IMR-90 (cell line): ENCODE results near the gene RGS19. TPM values are rescaled to one million over a fixed set of nuclear protein-coding genes. Genes with fewer than 3 reads are reported as not detected.

Experiments
- ATAC-seq: fragments of 200-7000 bp; cut with Tn5 transposase; 2 replicates; pipeline ENCODE4 v1.9.1; 2020; ENCODE audit warnings: low read depth, mild to moderate bottlenecking, moderate library complexity
- BruUV-seq: library from RNA; stranded (reverse); fragments of 400-500 nt; replicated peaks from 2 replicates; lab custom pipeline; 2021; lab: Mats Ljungman, UMichigan
- CTCF ChIA-PET: fragments of 300-600 bp; formaldehyde crosslinking; extraction: SDS; loops from one replicate; lab custom pipeline; 2021; ENCODE audit warnings: antibody characterized with exemption; lab: Yijun Ruan, JAX
- POLR2A ChIA-PET: fragments of 300-600 bp; sonication (Branson Sonifier 250); formaldehyde crosslinking; loops from one replicate; lab custom pipeline; 2022; ENCODE audit warnings: antibody characterized with exemption; ENCODE audit not compliant: unreplicated experiment; lab: Charles Lee
- DNase-seq: peaks from one replicate; pipeline ENCODE4 v3.0.0; 2013
- H2AFZ ChIP-seq: replicated peaks from 2 replicates; pipeline ENCODE3; 2013; ENCODE audit warnings: low read length, mild to moderate bottlenecking; ENCODE audit not compliant: poor library complexity
- H2AK5ac ChIP-seq: 2 replicates; pipeline ENCODE4 v1.6.1; 2013; ENCODE audit warnings: low read depth, low read length, inconsistent platforms
- H2AK9ac ChIP-seq: replicated peaks from 2 replicates; pipeline ENCODE3; 2013; ENCODE audit warnings: mild to moderate bottlenecking, low read depth, low read length, moderate library complexity; ENCODE audit not compliant: poor library complexity
- H2BK120ac ChIP-seq: 2 replicates; pipeline ENCODE4 v1.6.1; 2013; ENCODE audit warnings: low read depth, low read length, inconsistent platforms
- H2BK15ac ChIP-seq: 3 replicates; pipeline ENCODE4 v1.6.1; 2013; ENCODE audit warnings: low read depth, low read length, inconsistent platforms
- H2BK20ac ChIP-seq: 2 replicates; pipeline ENCODE4 v1.6.1; 2013; ENCODE audit warnings: low read depth, mild to moderate bottlenecking, inconsistent platforms, low read length, moderate library complexity
- H2BK5ac ChIP-seq: 2 replicates; pipeline ENCODE4 v1.6.1; 2013; ENCODE audit warnings: mild to moderate bottlenecking, low read depth, low read length, inconsistent platforms; ENCODE audit not compliant: poor library complexity, severe bottlenecking
- H3K14ac ChIP-seq: replicated peaks from 2 replicates; pipeline ENCODE4 v1.6.1; 2013; ENCODE audit warnings: low read depth, low read length, inconsistent platforms
- H3K18ac ChIP-seq: 2 replicates; pipeline ENCODE4 v1.6.1; 2013; ENCODE audit warnings: low read depth, low read length, control low read depth
- H3K23ac ChIP-seq: 2 replicates; pipeline ENCODE4 v1.6.1; 2013; ENCODE audit warnings: low read depth, low read length, inconsistent platforms
- H3K27ac ChIP-seq: 2 replicates; pipeline ENCODE4 v1.5.1; 2013; ENCODE audit warnings: mild to moderate bottlenecking, control low read depth, low read length; ENCODE audit not compliant: insufficient read depth
- H3K27me3 ChIP-seq: 2 replicates; pipeline ENCODE4 v1.6.1; 2013; ENCODE audit warnings: low read length; ENCODE audit not compliant: control insufficient read depth, insufficient read depth
- H3K36me3 ChIP-seq: 2 replicates; pipeline ENCODE4 v1.6.1; 2013; ENCODE audit warnings: low read length, mixed read lengths; ENCODE audit not compliant: control insufficient read depth, insufficient read depth
- H3K4ac ChIP-seq: 2 replicates; pipeline ENCODE4 v1.6.1; 2013; ENCODE audit warnings: low read depth, low read length, inconsistent platforms
- H3K4me1 ChIP-seq: 2 replicates; pipeline ENCODE4 v1.6.1; 2013; ENCODE audit warnings: low read length, mixed read lengths; ENCODE audit not compliant: control insufficient read depth, insufficient read depth
- H3K4me2 ChIP-seq: 2 replicates; pipeline ENCODE4 v1.6.1; 2013; ENCODE audit warnings: low read depth, mild to moderate bottlenecking, control low read depth, low read length, moderate library complexity
- H3K4me3 ChIP-seq: 2 replicates; pipeline ENCODE4 v1.5.1; 2013; ENCODE audit warnings: low read depth, mild to moderate bottlenecking, control low read depth, low read length, moderate library complexity; ENCODE audit not compliant: insufficient read depth
- H3K56ac ChIP-seq: 2 replicates; pipeline ENCODE4 v1.6.1; 2013; ENCODE audit warnings: low read length, inconsistent platforms; ENCODE audit not compliant: insufficient read depth; ENCODE audit errors: extremely low read depth
- H3K79me1 ChIP-seq, 2 experiments: 2 replicates each; pipeline ENCODE4 v1.6.1; 2013; ENCODE audit warnings: low read length in 2 of 2, inconsistent platforms in 1 of 2, low read depth in 1 of 2
- H3K9ac ChIP-seq: 2 replicates; pipeline ENCODE4 v1.6.1; 2013; ENCODE audit warnings: low read depth, low read length, control low read depth
- H3K9me1 ChIP-seq: 2 replicates; pipeline ENCODE4 v1.6.1; 2013; ENCODE audit warnings: low read length, inconsistent platforms; ENCODE audit not compliant: insufficient read depth
- H3K9me3 ChIP-seq: 2 replicates; pipeline ENCODE4 v1.6.1; 2013; ENCODE audit warnings: low read length; ENCODE audit not compliant: control insufficient read depth, insufficient read depth
- H4K20me1 ChIP-seq: 2 replicates; pipeline ENCODE4 v1.6.1; 2013; ENCODE audit warnings: low read length, inconsistent platforms; ENCODE audit not compliant: insufficient read depth
- H4K5ac ChIP-seq: 2 replicates; pipeline ENCODE4 v1.6.1; 2013; ENCODE audit warnings: mild to moderate bottlenecking, low read depth, low read length, control low read depth
- H4K8ac ChIP-seq, 2 experiments: 2 replicates each; pipeline ENCODE4 v1.6.1; 2013; ENCODE audit warnings: low read depth in 2 of 2, low read length in 2 of 2, control low read depth in 1 of 2, inconsistent platforms in 1 of 2
- H4K91ac ChIP-seq: 2 replicates; pipeline ENCODE4 v1.6.1; 2013; ENCODE audit warnings: low read depth, low read length, inconsistent platforms; ENCODE audit not compliant: insufficient read depth
- BHLHE40 ChIP-seq: fragments of 150-350 bp; IDR thresholded peaks from 2 replicates; pipeline ENCODE4 v1.6.1; 2016; ENCODE audit warnings: mild to moderate bottlenecking, low read depth, low read length
- ELK1 ChIP-seq: fragments of 150-350 bp; IDR thresholded peaks from 2 replicates; pipeline ENCODE4 v1.6.1; 2016; ENCODE audit warnings: low read depth, mild to moderate bottlenecking, low read length, moderate library complexity, borderline replicate concordance
- MXI1 ChIP-seq: IDR thresholded peaks from 2 replicates; pipeline ENCODE4 v1.6.1; 2012; ENCODE audit warnings: low read depth, mild to moderate bottlenecking, low read length, moderate library complexity, borderline replicate concordance
- NFE2L2 ChIP-seq: fragments of 150-350 bp; IDR thresholded peaks from 2 replicates; pipeline ENCODE4 v1.6.1; 2016; ENCODE audit warnings: low read depth, mild to moderate bottlenecking, low read length
- POLR2A ChIP-seq: IDR thresholded peaks from 2 replicates; pipeline ENCODE4 v1.6.1; 2012; ENCODE audit warnings: mild to moderate bottlenecking, low read depth, low read length
- RFX5 ChIP-seq: IDR thresholded peaks from 2 replicates; pipeline ENCODE4 v1.8.0; 2012; ENCODE audit warnings: low read depth, mild to moderate bottlenecking, low read length, moderate library complexity
- USF2 ChIP-seq: fragments of 150-350 bp; IDR thresholded peaks from 2 replicates; pipeline ENCODE4 v1.6.1; 2017; ENCODE audit warnings: mild to moderate bottlenecking, antibody characterized with exemption, low read length, low read depth
- WGBS, 2 experiments: methylation state at CpG; one replicate each; pipeline versions ENCODE4 v1.1.5 to v1.1.7; 2013; ENCODE audit warnings: missing lambda C conversion rate in 2 of 2; ENCODE audit not compliant: insufficient read length in 1 of 2; ENCODE audit errors: extremely low coverage in 2 of 2; 5-methylcytosine and 5-hydroxymethylcytosine counted together
- dilution Hi-C: fragments of 300-500 bp; cut with HindIII; formaldehyde crosslinking; loops from one replicate; pipeline ENCODE4 v1.14.3; 2018; ENCODE audit warnings: low sequenced_read_pairs; ENCODE audit not compliant: unreplicated experiment
- in situ Hi-C: fragments of 300-500 bp; cut with MboI; formaldehyde crosslinking; loops from 3 replicates; pipeline ENCODE4 v1.14.3; 2019; ENCODE audit warnings: low sequenced_read_pairs, inconsistent platforms, mixed read lengths
- intact Hi-C: fragments of 100-400 bp; cut with micrococcal nuclease; formaldehyde crosslinking; loops from 2 replicates; pipeline ENCODE4 v1.10.0; 2022
- polyA plus RNA-seq, 3 experiments: library from polyadenylated mRNA; depleted of rRNA; stranded (reverse); fragments of >200 nt; gene quantifications; 2 replicates each; pipeline ENCODE4 v1.2.3, GENCODE V29; 2012; ENCODE audit warnings: low replicate concordance in 1 of 3
- total RNA-seq: library from RNA; depleted of rRNA; stranded (reverse); fragments of >200 nt; gene quantifications from 2 replicates; pipeline ENCODE4 v1.2.3, GENCODE V29; 2012

The RGS19 gene
- total and polyA plus RNA-seq, 2 of the 4 experiments (the other 2 are of a cell fraction), result 7.7 to 17.5 TPM

- Histone ChIP-seq H3K4me1 (no peaks in the 10 kb centered on the region), H4K91ac (no peak overlapping the region), H3K9me1 (no peaks in the 10 kb centered on the region), H4K8ac (no peak overlapping the region), H3K79me1 (no peaks in the 10 kb centered on the region), H2AK5ac (no peak overlapping the region), H4K20me1 (no peaks in the 10 kb centered on the region), H3K23ac (no peak overlapping the region), H3K14ac (no peak overlapping the region), H3K4me3 (no peak overlapping the region), H2AFZ (no peak overlapping the region), H2BK5ac (no peak overlapping the region), H2BK15ac (no peak overlapping the region), H3K9me3 (no peaks in the 10 kb centered on the region), H3K27me3 (peaks cover 22% of the 10 kb centered on the region), H2BK120ac (no peak overlapping the region), H3K4me2 (no peak overlapping the region), H3K9ac (no peak overlapping the region), H2BK20ac (no peak overlapping the region), H4K5ac (no peak overlapping the region), H3K36me3 (no peaks in the 10 kb centered on the region), H3K4ac (no peak overlapping the region), H3K56ac (no peak overlapping the region), H3K27ac (no peak overlapping the region), H3K18ac (no peak overlapping the region), H2AK9ac (no peak overlapping the region)
- ChIA-PET CTCF (interaction anchor here (2.0 kb wide), 1 partner anchor 83 kb away, joined by 8 read pairs; no protein-coding TSS in a partner anchor), POLR2A (no interaction called here)
- intact Hi-C loops, result no loop called here
- dilution Hi-C loops, result no loop called here
- DNase-seq (no peak), ATAC-seq (no peak)
- TF ChIP-seq MXI1 (no peak), NFE2L2 (no peak), USF2 (no peak), RFX5 (no peak), BHLHE40 (no peak), POLR2A (no peak), ELK1 (no peak)
- no CpG with 5 or more reads among the region's 12 CpGs for WGBS, 2 experiments
- in situ Hi-C loops, result no loop called here
- no TSS peak for BruUV-seq
These were observed 42.3 kb upstream of the RGS19 start for GRCh38 chr20:64121586-64121985.
